Ovary (tissue), 3 donors: ENCODE measurements around the gene STUM.

Experiments used
- CTCF ChIP-seq, 3 donors: fragments of 450-650 bp in 2 of 3; fragments of 200-600 bp in 1 of 3; IDR thresholded peaks; one replicate each; pipeline versions ENCODE4 v1.5.1 to v1.8.0; 2016 to 2022; ENCODE audit warnings: antibody characterized with exemption in 3 of 3, mild to moderate bottlenecking in 1 of 3
- POLR2A ChIP-seq: fragments of 450-650 bp; IDR thresholded peaks from one replicate; pipeline ENCODE4 v1.6.1; 2017; ENCODE audit warnings: antibody characterized with exemption, mild to moderate bottlenecking, moderate library complexity
- donor health status: DM: no; HTN: no; CAD: no.

DNA sequence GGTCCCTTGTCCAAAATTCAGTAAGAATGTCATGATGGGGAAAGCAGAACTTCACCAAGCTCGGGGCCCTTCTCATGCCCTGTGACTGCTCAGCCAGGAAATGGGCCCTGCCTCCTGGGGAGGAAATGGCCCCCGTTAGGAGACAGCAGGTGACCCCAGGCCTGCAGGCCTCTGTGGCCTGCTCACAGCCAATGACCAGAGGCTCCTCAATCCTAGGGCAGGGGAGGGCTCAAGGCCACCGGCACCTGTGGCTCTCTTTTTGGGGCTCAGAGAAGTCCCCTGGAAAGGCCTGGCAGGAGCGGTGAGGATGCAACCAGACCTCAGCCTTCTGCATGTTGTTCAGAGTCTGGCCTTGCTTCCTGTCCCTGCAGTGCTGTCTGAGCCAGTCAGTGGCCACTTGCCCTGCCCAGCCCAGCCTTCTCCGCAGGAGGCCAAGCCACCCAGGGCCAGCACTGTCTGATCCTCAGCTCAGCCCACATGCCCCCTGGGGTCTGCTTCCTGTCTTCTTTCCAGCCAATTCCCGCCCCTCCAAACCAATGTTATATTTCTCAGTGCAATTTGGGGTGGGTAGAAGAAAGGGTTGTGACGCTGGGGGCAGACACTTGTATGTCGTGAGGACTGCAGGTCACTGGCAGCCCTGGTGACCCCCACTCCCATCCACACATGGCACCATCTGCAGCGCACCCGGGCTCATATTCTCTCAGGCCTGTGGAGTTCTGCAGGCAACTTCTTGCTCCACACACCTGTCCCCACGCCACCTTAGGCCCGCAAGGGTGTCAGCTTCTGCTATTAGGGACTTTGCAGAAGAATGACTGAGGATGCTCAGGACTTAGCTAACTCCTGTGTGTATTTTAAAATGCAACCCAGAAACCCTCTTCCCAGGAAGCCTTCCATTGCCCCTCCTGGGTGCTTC lies 106.9 kb downstream of the STUM start:
- TF ChIP-seq CTCF (IDR thresholded peaks at IDR 0.05) (no peak), POLR2A (no peak)
